Stimulated activated naive B cell treated with anti-CD40 and anti-IgM and Interleukin-4, amounts not matched to agents 10 μg/mL and 1 μg/mL and 100 μg/mL, for 72 hours (primary cell): ENCODE data around the gene AP3B1.

Experiments
- ATAC-seq, 2 donors: fragments of 150-1000 bp; cut with Tn5 transposase; replicated peaks; 2 replicates each; pipeline ENCODE4 v1.10.0; 2021; ENCODE audit warnings: moderate library complexity in 1 of 2
- DNase-seq: peaks from one replicate; pipeline ENCODE4 v3.0.0; 2021
- H3K27ac Mint-ChIP-seq: one replicate; pipeline ENCODE4 v1.8.0; 2022; ENCODE audit warnings: mild to moderate bottlenecking, mixed read lengths
- H3K27me3 Mint-ChIP-seq, 2 donors: one replicate each; pipeline ENCODE4 v1.8.0; 2022; ENCODE audit warnings: mixed read lengths in 2 of 2
- H3K36me3 Mint-ChIP-seq, 2 donors: one replicate each; pipeline ENCODE4 v1.8.0; 2022; ENCODE audit warnings: mixed read lengths in 2 of 2, mild to moderate bottlenecking in 1 of 2
- H3K4me1 Mint-ChIP-seq, 2 donors: one replicate each; pipeline ENCODE4 v1.8.0; 2022; ENCODE audit warnings: mixed read lengths in 2 of 2, mild to moderate bottlenecking in 1 of 2
- H3K4me3 Mint-ChIP-seq, 2 donors: one replicate each; pipeline ENCODE4 v1.8.0; 2022; ENCODE audit warnings: mild to moderate bottlenecking in 2 of 2, mixed read lengths in 2 of 2, moderate library complexity in 1 of 2
- H3K9me3 Mint-ChIP-seq, 2 donors: one replicate each; pipeline ENCODE4 v1.8.0; 2022; ENCODE audit warnings: mixed read lengths in 2 of 2, mild to moderate bottlenecking in 1 of 2

The AP3B1 gene

DNA sequence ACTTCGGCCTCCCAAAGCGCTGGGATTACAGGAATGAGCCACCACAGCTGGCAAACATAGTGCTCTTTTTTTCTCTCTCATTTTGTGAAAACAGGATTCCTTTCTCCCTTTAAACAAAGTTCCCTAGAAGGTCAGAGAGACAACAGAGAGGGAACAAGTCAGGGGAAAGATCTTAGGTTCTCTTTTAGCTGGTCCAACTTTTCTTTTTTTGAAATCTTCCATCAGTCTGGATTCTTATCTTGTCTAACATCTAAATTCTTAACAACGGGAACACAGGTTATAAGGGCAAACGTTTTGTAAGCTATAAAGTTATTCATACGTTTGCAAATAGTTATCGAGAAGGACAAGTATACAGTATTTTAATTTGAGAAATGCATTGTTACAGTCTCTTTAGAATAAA lies 294.3 kb downstream of the AP3B1 start:
- DNase-seq (no peak), ATAC-seq (no peak)
- Mint-ChIP-seq H3K27ac (no peak overlapping the region), H3K36me3 (peaks cover 15 to 38% of the 10 kb centered on the region in 2 donors), H3K9me3 (no peaks in the 10 kb centered on the region), H3K4me3 (no peak overlapping the region), H3K4me1 (peaks cover 2 to 5% of the 10 kb centered on the region in 2 donors), H3K27me3 (no peaks in the 10 kb centered on the region)

DNA sequence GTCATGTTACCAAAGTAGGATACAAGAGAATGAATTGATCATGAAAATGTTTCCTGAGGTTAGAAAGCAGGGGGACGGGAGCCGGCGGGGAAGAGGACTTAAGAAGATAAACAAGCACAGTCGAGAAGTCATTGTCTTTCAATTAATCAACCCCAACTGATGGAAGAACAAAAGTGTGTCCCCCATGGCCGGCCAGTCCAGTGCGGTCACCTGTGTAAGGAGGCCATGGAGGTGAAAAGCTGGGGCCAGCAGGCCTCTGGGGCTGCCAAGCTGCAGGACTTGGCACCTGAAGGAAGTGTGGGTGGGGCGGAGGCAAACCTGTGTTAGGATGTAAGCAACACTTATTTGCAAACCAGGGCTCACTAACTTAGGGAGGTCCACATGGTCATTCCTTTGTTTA lies 295.1 kb downstream of the AP3B1 start:
- DNase-seq (no peak), ATAC-seq (no peak)
- no peak overlapping the region for H3K27ac Mint-ChIP-seq
- peaks cover 2 to 5% of the 10 kb centered on the region in 2 donors for H3K4me1 Mint-ChIP-seq
- no peaks in the 10 kb centered on the region for H3K9me3 Mint-ChIP-seq
- H3K4me3 Mint-ChIP-seq = no peak overlapping the region
- H3K27me3 Mint-ChIP-seq = no peaks in the 10 kb centered on the region
- H3K36me3 Mint-ChIP-seq = peaks cover 15 to 41% of the 10 kb centered on the region in 2 donors

DNA sequence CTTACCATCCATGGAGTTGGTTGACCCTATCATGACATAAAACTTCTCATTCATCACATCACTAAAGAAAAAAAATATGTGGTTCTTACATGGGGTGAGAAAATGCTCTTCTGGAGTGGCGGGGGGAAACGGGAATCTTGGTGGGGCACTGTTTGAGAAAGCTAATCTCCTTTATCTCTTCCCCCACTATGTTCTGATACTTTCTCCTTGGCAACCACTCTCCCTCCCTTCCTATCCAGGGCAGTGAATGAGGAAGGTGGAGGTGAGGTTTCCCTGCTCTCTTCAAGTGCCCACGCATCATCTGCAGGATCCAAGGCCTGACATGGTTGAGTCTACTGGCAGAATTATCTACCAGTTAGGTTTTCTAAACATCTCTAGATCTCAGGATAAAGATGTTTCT lies 297.6 kb downstream of the AP3B1 start:
- Mint-ChIP-seq H3K9me3 (no peaks in the 10 kb centered on the region), H3K27ac (no peak overlapping the region), H3K4me3 (no peak overlapping the region), H3K27me3 (no peaks in the 10 kb centered on the region), H3K36me3 (peaks cover 14 to 39% of the 10 kb centered on the region in 2 donors), H3K4me1 (peaks cover 0 to 2% of the 10 kb centered on the region in 2 donors)
- DNase-seq = no peak
- ATAC-seq = no peak

DNA sequence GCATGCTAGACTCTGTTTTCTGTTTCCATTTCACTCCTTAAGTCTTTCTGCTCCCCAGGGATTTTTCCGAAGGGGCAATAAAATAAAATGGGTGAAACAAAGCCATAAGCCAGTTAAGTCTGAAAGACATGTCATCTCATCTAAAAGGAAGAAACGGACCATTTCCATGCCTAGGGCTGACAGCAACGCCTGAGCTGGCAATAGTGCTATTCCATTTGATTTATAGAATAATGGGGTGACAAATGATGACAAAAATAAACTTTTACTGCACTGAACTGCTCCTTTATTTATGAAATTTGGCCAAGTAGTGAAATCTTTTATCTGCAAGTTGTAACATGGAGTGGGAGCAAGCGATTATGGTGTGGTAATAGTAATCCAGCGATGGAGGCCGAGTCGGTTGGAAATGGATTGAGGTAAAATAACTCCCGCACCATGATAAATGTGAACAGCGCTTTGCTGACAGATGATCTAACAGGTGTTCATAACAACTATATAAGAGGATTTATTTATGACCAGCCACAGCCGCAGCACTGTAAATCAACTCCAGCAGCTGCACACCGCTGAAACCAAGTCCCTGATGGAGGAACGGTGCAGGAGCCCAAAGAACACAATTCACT lies 298.6 kb downstream of the AP3B1 start:
- Mint-ChIP-seq H3K27ac (no peak overlapping the region), H3K27me3 (no peaks in the 10 kb centered on the region), H3K9me3 (no peaks in the 10 kb centered on the region), H3K36me3 (peaks cover 14 to 36% of the 10 kb centered on the region in 2 donors), H3K4me3 (no peak overlapping the region), H3K4me1 (no peaks in the 10 kb centered on the region)
- ATAC-seq = no peak
- no peak for DNase-seq

- Mint-ChIP-seq H3K9me3 (no peaks in the 10 kb centered on the region), H3K27ac (peak overlapping the region; percentile 53), H3K36me3 (peaks cover 14 to 32% of the 10 kb centered on the region in 2 donors), H3K27me3 (no peaks in the 10 kb centered on the region), H3K4me1 (peaks cover 2 to 4% of the 10 kb centered on the region in 2 donors), H3K4me3 (no peak overlapping the region)
- no peak for DNase-seq
- no peak for ATAC-seq
Observed at GRCh38 chr5:77994943-77995342, 299.6 kb downstream of the AP3B1 start.

DNA sequence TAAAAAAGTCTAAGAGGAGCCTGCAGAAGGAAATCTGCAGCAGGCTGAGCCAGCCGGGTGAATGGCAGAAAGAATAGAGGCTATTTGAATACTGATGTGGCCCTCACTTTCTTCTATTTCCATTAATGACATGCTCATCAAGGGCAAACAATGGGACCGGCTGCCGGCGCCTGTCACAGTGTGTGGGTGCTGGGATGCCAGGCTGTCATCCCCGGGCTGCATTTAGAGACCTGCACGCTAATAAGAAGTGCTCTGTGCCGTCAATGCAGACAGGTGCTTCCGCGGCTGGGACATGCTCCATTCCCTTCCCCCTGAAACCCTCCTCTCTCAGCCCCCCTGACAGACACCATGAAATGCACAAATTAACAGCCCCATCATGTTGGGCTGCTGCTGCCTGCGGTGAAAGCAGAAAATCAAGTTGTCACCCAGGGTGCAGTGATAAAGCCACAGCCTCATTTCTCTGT lies 300.6 kb downstream of the AP3B1 start:
- peaks cover 2 to 6% of the 10 kb centered on the region in 2 donors for H3K4me1 Mint-ChIP-seq
- H3K27ac Mint-ChIP-seq = no peak overlapping the region
- no peak overlapping the region for H3K4me3 Mint-ChIP-seq
- H3K9me3 Mint-ChIP-seq = no peaks in the 10 kb centered on the region
- peaks cover 6 to 25% of the 10 kb centered on the region in 2 donors for H3K36me3 Mint-ChIP-seq
- DNase-seq = no peak
- no peak for ATAC-seq
- H3K27me3 Mint-ChIP-seq = no peaks in the 10 kb centered on the region

- Mint-ChIP-seq H3K9me3 (no peaks in the 10 kb centered on the region), H3K27ac (no peak overlapping the region), H3K4me3 (no peak overlapping the region), H3K4me1 (peaks cover 2 to 6% of the 10 kb centered on the region in 2 donors), H3K27me3 (no peaks in the 10 kb centered on the region), H3K36me3 (peaks cover 4 to 20% of the 10 kb centered on the region in 2 donors)
- no peak for ATAC-seq
- no peak for DNase-seq
Observed at GRCh38 chr5:77993141-77993854, 301.2 kb downstream of the AP3B1 start.

DNA sequence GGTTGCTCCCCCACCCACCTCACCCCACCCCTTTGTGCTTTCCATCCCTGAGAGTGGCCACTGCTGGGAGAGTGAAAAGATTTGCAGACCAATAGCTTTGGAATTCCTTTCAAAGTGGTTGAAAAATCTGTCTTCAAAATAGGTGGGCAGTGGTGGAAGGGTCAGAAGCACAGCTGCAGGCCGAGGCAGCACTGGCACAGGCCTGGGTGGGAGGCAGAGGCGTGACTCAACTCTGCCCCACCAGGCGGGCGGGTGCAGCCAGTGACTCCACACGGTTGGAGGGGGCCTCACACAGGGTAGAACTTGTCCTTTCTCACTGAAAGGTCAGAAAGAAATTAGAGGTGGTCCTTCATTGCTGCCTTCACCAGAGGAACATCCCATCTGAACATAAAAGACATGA lies 303.4 kb downstream of the AP3B1 start:
- Mint-ChIP-seq H3K4me1 (peaks cover 2 to 6% of the 10 kb centered on the region in 2 donors), H3K4me3 (no peak overlapping the region), H3K36me3 (peaks cover 11 to 21% of the 10 kb centered on the region in 2 donors), H3K27ac (no peak overlapping the region), H3K9me3 (no peaks in the 10 kb centered on the region), H3K27me3 (no peaks in the 10 kb centered on the region)
- DNase-seq = no peak
- ATAC-seq = no peak

- ATAC-seq (no peak), DNase-seq (no peak)
- no peaks in the 10 kb centered on the region for H3K27me3 Mint-ChIP-seq
- no peak overlapping the region for H3K4me3 Mint-ChIP-seq
- no peaks in the 10 kb centered on the region for H3K9me3 Mint-ChIP-seq
- H3K4me1 Mint-ChIP-seq = peaks cover 2 to 6% of the 10 kb centered on the region in 2 donors
- peaks cover 11 to 21% of the 10 kb centered on the region in 2 donors for H3K36me3 Mint-ChIP-seq
- no peak overlapping the region for H3K27ac Mint-ChIP-seq
Observed at GRCh38 chr5:77990020-77990419, 304.5 kb downstream of the AP3B1 start.

DNA sequence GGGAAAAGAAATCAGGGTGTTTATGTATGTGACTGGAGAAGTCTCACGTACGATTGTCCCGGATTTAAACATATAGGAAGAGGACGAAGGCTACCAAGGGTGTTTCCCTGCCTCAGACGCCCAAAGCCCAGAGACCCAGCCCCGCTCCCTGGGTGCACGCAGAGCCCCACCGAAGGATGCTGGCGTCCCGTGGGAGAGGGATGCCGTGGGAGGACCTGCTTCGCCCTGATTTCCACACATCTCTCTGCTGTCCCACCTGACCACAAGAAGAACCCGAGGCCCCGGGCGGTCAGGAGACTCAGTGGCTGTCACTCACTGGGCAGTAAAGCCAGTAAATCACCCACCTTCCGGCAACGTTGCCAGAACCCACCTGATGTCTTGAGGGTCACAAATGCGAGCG lies 306.5 kb downstream of the AP3B1 start:
- peaks cover 10 to 15% of the 10 kb centered on the region in 2 donors for H3K36me3 Mint-ChIP-seq
- H3K4me1 Mint-ChIP-seq = peaks cover 2 to 6% of the 10 kb centered on the region in 2 donors
- ATAC-seq = no peak
- H3K4me3 Mint-ChIP-seq = no peak overlapping the region
- no peak overlapping the region for H3K27ac Mint-ChIP-seq
- no peaks in the 10 kb centered on the region for H3K27me3 Mint-ChIP-seq
- no peak for DNase-seq
- H3K9me3 Mint-ChIP-seq = no peaks in the 10 kb centered on the region

GRCh38 chr5:77987331-77987730 lies 307.2 kb downstream of the AP3B1 start:
- ATAC-seq (no peak), DNase-seq (no peak)
- H3K27me3 Mint-ChIP-seq = no peaks in the 10 kb centered on the region
- H3K4me3 Mint-ChIP-seq = no peak overlapping the region
- peaks cover 2 to 6% of the 10 kb centered on the region in 2 donors for H3K4me1 Mint-ChIP-seq
- no peak overlapping the region for H3K27ac Mint-ChIP-seq
- H3K9me3 Mint-ChIP-seq = no peaks in the 10 kb centered on the region
- peaks cover 10 to 11% of the 10 kb centered on the region in 2 donors for H3K36me3 Mint-ChIP-seq

- ATAC-seq (no peak), DNase-seq (no peak)
- peaks cover 10 to 11% of the 10 kb centered on the region in 2 donors for H3K36me3 Mint-ChIP-seq
- no peaks in the 10 kb centered on the region for H3K27me3 Mint-ChIP-seq
- no peak overlapping the region for H3K4me3 Mint-ChIP-seq
- no peak overlapping the region for H3K27ac Mint-ChIP-seq
- H3K4me1 Mint-ChIP-seq = peaks cover 2 to 6% of the 10 kb centered on the region in 2 donors
- no peaks in the 10 kb centered on the region for H3K9me3 Mint-ChIP-seq
Observed at GRCh38 chr5:77986261-77986660, 308.2 kb downstream of the AP3B1 start.

DNA sequence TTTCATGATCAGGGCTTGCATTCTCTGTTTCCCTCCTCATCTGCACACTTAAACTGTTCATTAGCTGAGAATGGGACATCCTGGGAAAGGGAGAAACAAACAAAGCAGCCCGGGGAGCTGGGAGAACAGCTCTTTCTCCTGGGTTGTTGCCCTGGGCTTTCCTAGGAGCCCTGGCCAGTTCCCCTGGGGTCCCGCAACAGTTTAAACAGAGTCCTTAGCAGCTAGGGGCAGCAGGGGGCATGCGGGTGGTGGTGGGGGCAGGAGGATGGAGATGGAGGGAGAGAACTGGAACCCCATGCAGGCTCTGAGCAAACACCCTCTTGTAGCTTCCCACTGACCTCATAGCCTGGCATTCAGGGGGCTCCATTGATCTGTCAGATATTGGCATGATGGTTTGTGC lies 309.3 kb downstream of the AP3B1 start:
- H3K27ac Mint-ChIP-seq = no peak overlapping the region
- peaks cover 8 to 10% of the 10 kb centered on the region in 2 donors for H3K36me3 Mint-ChIP-seq
- no peak for ATAC-seq
- no peaks in the 10 kb centered on the region for H3K9me3 Mint-ChIP-seq
- H3K4me1 Mint-ChIP-seq = peaks cover 2 to 5% of the 10 kb centered on the region in 2 donors
- no peak overlapping the region for H3K4me3 Mint-ChIP-seq
- no peak for DNase-seq
- H3K27me3 Mint-ChIP-seq = peaks cover 2 to 3% of the 10 kb centered on the region in 2 donors

GRCh38 chr5:77984587-77984986 lies 309.9 kb downstream of the AP3B1 start:
- no peak for DNase-seq
- H3K27me3 Mint-ChIP-seq = peaks cover 8% of the 10 kb centered on the region in 2 donors
- H3K9me3 Mint-ChIP-seq = no peaks in the 10 kb centered on the region
- no peaks in the 10 kb centered on the region for H3K4me1 Mint-ChIP-seq
- no peak overlapping the region for H3K4me3 Mint-ChIP-seq
- no peak for ATAC-seq
- no peak overlapping the region for H3K27ac Mint-ChIP-seq
- peaks cover 8 to 10% of the 10 kb centered on the region in 2 donors for H3K36me3 Mint-ChIP-seq
